Astrocyte of the spinal cord (primary cell): ENCODE results near the gene DLG5.

Source experiments
- DNase-seq: peaks from one replicate; pipeline ENCODE4 v3.0.0; 2011; ENCODE audit warnings: low read depth, low spot score
- H3K4me3 ChIP-seq: 2 replicates; pipeline ENCODE4 v1.5.1; 2011; ENCODE audit warnings: low read depth, mild to moderate bottlenecking, low read length, moderate library complexity
- in situ Hi-C: cut with HindIII; loops from 2 replicates; pipeline ENCODE4 v1.10.0; 2017; ENCODE audit warnings: low sequenced_read_pairs
- TF ChIP-seq, protein P1 (sequence below): IDR thresholded peaks from 2 replicates; pipeline ENCODE4 v1.5.1; 2012; ENCODE audit warnings: low read depth, mild to moderate bottlenecking, low read length, inconsistent platforms

Gene DLG5

DNA sequence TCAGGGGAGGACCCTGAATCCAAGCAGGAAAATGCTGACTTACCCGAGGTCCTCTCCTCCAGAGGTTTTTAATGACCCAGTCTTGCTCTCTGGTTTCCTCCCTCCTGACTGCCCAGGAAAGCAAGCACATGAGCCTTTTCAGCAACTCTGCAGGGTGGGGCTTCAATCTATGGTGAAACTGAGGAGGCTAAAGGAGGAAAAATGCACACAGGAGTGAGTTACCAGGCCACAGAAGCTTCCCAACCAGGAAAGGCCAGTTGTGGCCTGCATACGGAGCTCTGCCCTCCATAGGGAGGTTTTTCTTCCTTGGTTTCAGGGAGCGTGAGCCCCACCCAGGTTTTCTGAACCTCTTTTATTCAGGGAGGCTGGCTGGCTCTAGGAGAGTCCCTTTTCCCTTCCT, 14.1 kb upstream of the DLG5 start:
- in situ Hi-C loops = loop anchor here (10.0 kb wide), 1 partner anchor 46 kb away; no protein-coding TSS in a partner anchor
- no peak overlapping the region for H3K4me3 ChIP-seq
- TF ChIP-seq, protein P1, sequence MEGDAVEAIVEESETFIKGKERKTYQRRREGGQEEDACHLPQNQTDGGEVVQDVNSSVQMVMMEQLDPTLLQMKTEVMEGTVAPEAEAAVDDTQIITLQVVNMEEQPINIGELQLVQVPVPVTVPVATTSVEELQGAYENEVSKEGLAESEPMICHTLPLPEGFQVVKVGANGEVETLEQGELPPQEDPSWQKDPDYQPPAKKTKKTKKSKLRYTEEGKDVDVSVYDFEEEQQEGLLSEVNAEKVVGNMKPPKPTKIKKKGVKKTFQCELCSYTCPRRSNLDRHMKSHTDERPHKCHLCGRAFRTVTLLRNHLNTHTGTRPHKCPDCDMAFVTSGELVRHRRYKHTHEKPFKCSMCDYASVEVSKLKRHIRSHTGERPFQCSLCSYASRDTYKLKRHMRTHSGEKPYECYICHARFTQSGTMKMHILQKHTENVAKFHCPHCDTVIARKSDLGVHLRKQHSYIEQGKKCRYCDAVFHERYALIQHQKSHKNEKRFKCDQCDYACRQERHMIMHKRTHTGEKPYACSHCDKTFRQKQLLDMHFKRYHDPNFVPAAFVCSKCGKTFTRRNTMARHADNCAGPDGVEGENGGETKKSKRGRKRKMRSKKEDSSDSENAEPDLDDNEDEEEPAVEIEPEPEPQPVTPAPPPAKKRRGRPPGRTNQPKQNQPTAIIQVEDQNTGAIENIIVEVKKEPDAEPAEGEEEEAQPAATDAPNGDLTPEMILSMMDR = no peak
- no peak for DNase-seq

DNA sequence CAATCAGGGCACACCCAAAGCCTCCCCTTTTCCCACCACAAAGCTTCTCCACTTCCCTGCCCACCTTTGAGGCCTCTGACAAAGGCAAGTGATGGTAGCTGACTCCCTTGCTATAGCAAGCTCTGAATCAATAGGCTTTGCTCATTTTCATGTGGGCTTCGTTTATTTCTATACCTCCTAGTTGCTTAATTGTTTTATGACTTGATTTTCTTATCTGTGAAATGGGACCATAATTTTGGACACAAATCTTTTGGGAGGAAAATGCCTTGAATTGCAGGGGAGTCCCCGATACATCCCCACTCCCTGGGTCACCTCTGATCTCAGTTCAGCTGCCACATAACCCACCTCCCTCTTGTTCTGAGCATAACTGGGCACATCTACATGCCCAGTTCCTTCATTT, 13.7 kb upstream of the DLG5 start:
- in situ Hi-C loops = loop anchor here (10.0 kb wide), 1 partner anchor 45 kb away; no protein-coding TSS in a partner anchor
- no peak overlapping the region for H3K4me3 ChIP-seq
- TF ChIP-seq, protein P1 = no peak
- DNase-seq = no peak

DNA sequence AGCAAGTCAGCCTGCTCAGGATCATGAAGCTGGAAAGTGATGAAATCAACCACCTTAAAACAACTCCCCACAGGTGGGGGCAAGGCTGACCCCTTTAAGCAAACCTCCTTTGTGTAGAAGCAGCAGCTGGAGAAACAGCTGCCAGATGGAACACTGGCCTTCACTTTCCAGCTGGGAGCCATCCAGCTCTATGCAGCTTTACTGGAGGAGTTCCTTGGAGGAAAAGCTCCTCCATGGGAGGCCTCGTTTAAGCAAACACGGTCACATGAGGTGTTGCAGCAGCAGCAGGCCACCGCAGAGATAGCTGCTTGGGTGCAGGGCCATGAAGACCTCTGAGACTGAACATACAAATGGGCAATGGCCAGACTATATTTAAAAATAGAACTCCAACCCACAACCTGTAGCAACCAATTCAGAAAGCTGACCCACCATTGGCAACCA, 13.0 kb upstream of the DLG5 start:
- no peak overlapping the region for H3K4me3 ChIP-seq
- DNase-seq = peak; percentile 82
- in situ Hi-C loops = loop anchor here (10.0 kb wide), 1 partner anchor 45 kb away; no protein-coding TSS in a partner anchor
- TF ChIP-seq, protein P1 = no peak

DNA sequence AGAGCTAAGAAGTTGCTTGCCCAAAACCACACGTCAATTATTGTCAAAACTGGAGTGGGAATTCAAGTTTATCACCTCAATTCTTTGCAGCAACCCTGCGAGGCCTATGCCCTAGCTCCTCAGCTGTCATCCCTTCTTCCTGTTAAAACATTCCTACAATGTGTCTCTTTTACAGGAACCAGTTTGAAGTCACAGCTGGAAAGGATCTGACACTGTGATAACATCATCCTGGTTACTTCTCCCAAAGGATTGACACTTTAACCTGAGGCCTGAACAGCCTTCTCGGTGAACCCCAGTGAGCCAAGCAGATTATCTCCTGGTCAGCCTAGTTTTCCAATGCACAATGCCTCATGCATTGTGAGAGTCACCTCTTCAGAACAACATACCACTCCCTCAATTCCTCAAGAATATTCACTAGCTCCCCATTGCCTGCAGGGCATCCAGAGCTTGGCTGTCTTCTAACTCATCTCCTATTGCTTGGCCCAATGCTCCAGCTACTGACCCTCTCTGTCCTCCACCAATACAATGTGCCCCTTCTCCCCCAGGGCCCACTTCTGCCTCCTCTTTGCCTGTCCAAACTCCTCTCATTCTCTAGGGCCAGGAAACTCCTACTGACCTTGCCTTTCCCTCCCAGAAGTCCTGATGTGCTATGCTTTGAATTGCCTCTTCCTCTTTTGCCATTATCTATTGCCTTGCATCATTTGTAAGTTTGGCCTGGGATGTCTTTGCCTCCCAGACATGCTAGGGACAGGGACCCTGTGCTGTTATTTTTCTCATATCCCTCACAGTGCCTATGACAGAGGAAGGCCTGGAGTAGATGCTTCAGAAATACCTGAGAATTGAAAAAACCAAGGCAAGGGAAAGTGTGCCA, 10.4 kb upstream of the DLG5 start:
- TF ChIP-seq, protein P1 = no peak
- H3K4me3 ChIP-seq = no peak overlapping the region
- in situ Hi-C loops = no loop called here
- no peak for DNase-seq

DNA sequence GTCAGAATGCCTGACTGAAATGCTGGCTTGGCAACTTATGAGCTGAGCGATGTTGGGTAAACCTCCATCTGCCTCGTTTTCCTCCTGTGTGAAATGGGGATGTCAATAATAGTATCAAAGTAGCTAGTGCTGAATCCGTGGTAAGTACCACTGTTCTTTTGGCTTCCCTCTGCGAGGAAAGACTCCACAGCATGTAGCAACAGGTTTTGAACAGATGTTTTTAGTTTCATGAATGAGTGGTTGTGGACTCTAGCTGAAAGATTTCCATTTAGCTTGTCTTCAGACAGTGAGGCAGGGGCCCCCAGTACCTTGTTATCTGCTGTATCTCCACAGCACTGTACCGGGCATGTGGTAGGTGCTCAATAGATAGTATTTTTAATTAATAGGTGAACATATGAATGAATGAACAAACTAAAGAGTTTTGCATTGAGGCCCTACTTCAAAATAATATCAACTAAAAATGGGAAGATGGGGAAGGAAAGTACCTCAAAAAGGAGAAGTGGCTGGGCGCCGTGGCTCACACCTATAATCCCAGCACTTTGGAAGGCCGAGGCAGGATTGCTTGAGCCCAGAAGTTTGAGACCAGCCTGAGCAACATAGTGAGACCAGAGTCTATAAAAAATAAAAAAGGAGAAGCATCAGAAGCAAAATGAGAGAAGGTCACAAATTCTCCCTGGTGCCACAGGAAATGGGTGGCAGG, 5.6 kb upstream of the DLG5 start:
- in situ Hi-C loops = no loop called here
- TF ChIP-seq, protein P1 = no peak
- H3K4me3 ChIP-seq = no peak overlapping the region
- no peak for DNase-seq

DNA sequence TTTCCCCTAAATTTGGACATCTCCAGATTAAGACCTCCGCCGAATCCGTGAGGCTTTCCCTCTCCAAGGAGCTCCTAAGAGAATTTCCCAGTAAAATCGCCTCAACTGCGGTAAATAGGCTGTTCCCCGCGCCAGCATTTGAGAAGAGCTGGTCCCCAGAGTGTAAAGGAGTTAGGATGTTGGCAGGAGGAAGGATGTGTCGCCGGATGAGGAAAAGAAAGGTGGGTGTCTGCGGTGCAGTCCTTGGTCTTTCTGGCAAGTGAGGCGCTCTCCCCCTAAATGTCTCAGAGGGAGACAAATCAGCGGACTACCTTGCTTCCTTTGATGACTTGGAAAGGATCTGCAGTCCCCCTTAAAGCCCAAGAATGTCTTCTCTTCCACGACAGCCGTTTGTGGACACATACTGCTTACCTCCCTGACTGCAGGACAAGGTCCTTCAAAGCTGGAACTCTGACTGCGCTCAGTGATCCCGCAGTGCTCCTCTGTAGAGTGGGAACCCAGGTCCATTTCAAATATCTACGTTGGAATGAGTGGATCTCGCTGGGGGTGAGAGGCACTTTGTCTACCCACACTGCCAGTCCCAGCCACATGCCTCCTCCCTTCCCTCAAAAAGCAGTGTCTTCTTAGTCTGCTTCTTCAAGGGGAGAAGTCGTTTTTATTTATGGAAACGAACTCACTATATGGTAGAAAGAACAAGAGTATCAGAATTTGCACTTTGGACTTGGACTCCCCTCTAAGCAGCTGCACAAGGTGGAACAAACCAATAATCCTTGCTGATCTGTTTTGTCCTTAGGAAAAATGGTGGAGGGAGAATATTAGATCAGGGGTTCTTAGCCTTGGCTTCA, 1.1 kb upstream of the DLG5 start:
- TF ChIP-seq, protein P1 = no peak
- in situ Hi-C loops = no loop called here
- peak overlapping the region; percentile 69 for H3K4me3 ChIP-seq
- no peak for DNase-seq
